Calu3 (cell line): ENCODE measurements around the gene GRK5. TPM values are rescaled to one million over a fixed set of nuclear protein-coding genes. Genes with fewer than 3 reads are reported as not detected.

Experiments used
- BruUV-seq: library from RNA; stranded (reverse); fragments of 400-500 nt; replicated peaks from 2 replicates; lab custom pipeline; 2021; lab: Mats Ljungman, UMichigan
- CTCF ChIA-PET: fragments of 300-600 bp; sonication (Branson Sonifier 250); formaldehyde crosslinking; loops from one replicate; lab custom pipeline; 2022; ENCODE audit warnings: antibody characterized with exemption; lab: Charles Lee
- DNase-seq: peaks from one replicate; pipeline ENCODE4 v3.0.0; 2022
- H3K27ac Mint-ChIP-seq: one replicate; pipeline ENCODE4 v1.8.0; 2022; ENCODE audit warnings: mixed read lengths; ENCODE audit not compliant: unreplicated experiment
- H3K27me3 Mint-ChIP-seq: one replicate; pipeline ENCODE4 v1.8.0; 2022; ENCODE audit warnings: mixed read lengths; ENCODE audit not compliant: unreplicated experiment
- H3K36me3 Mint-ChIP-seq: one replicate; pipeline ENCODE4 v1.8.0; 2022; ENCODE audit warnings: mild to moderate bottlenecking, moderate library complexity, mixed read lengths; ENCODE audit not compliant: insufficient read depth, unreplicated experiment
- H3K4me1 Mint-ChIP-seq: one replicate; pipeline ENCODE4 v1.8.0; 2022; ENCODE audit warnings: mild to moderate bottlenecking, low read depth, mixed read lengths; ENCODE audit not compliant: unreplicated experiment
- H3K4me3 Mint-ChIP-seq: one replicate; pipeline ENCODE4 v1.8.0; 2022; ENCODE audit warnings: mild to moderate bottlenecking, low read depth, moderate library complexity, mixed read lengths; ENCODE audit not compliant: unreplicated experiment
- H3K9me3 Mint-ChIP-seq: one replicate; pipeline ENCODE4 v1.8.0; 2022; ENCODE audit warnings: low read depth, mixed read lengths; ENCODE audit not compliant: unreplicated experiment
- CTCF ChIP-seq: fragments of 200-600 bp; IDR thresholded peaks from one replicate; pipeline ENCODE4 v1.8.0; 2022; ENCODE audit warnings: antibody characterized with exemption; ENCODE audit not compliant: unreplicated experiment
- intact Hi-C: fragments of 100-400 bp; cut with micrococcal nuclease; formaldehyde crosslinking; loops from one replicate; pipeline ENCODE4 v1.10.0; 2022; ENCODE audit not compliant: unreplicated experiment
- total RNA-seq: library from RNA; stranded (reverse); gene quantifications from 2 replicates; pipeline ENCODE4 v1.2.3, GENCODE V29; 2022

GRK5 gene
- total RNA-seq, 1 experiment from 2014 or later, result 4.4 TPM

GRCh38 chr10:119291223-119291900, 84.0 kb downstream of the GRK5 start:
- Mint-ChIP-seq H3K4me1 (no peaks in the 10 kb centered on the region), H3K4me3 (no peak overlapping the region), H3K36me3 (no peaks in the 10 kb centered on the region), H3K9me3 (no peaks in the 10 kb centered on the region), H3K27me3 (peaks cover 51% of the 10 kb centered on the region), H3K27ac (no peak overlapping the region)
- CTCF ChIA-PET, result interaction anchor here (0.7 kb wide), 1 partner anchor 49 kb away, joined by 3 read pairs; no protein-coding TSS in a partner anchor
- intact Hi-C loops, result no loop called here
- no peak for DNase-seq
- no TSS peak for BruUV-seq
- TF ChIP-seq CTCF, result no peak

GRCh38 chr10:119292968-119293760, 85.8 kb downstream of the GRK5 start:
- BruUV-seq, result no TSS peak
- Mint-ChIP-seq H3K4me1 (no peaks in the 10 kb centered on the region), H3K36me3 (no peaks in the 10 kb centered on the region), H3K27ac (no peak overlapping the region), H3K4me3 (no peak overlapping the region), H3K9me3 (no peaks in the 10 kb centered on the region), H3K27me3 (peaks cover 32% of the 10 kb centered on the region)
- CTCF ChIA-PET, result interaction anchor here (0.6 kb wide), 1 partner anchor 141 kb away, joined by 3 read pairs; no protein-coding TSS in a partner anchor
- intact Hi-C loops, result no loop called here
- TF ChIP-seq CTCF, result no peak
- no peak for DNase-seq

GRCh38 chr10:119296703-119297102, 89.3 kb downstream of the GRK5 start:
- no peak for DNase-seq
- Mint-ChIP-seq H3K9me3 (no peaks in the 10 kb centered on the region), H3K4me1 (no peaks in the 10 kb centered on the region), H3K27ac (no peak overlapping the region), H3K4me3 (no peak overlapping the region), H3K27me3 (peaks cover 11% of the 10 kb centered on the region), H3K36me3 (no peaks in the 10 kb centered on the region)
- no peak for TF ChIP-seq CTCF
- CTCF ChIA-PET, result no interaction called here
- intact Hi-C loops, result no loop called here
- no TSS peak for BruUV-seq

GRCh38 chr10:119297207-119297968, 90.0 kb downstream of the GRK5 start:
- Mint-ChIP-seq H3K4me1 (no peaks in the 10 kb centered on the region), H3K27ac (no peak overlapping the region), H3K9me3 (no peaks in the 10 kb centered on the region), H3K36me3 (no peaks in the 10 kb centered on the region), H3K4me3 (no peak overlapping the region), H3K27me3 (peaks cover 4% of the 10 kb centered on the region)
- TF ChIP-seq CTCF, result no peak
- no peak for DNase-seq
- CTCF ChIA-PET, result interaction anchor here (0.6 kb wide), 1 partner anchor 25 kb away, joined by 3 read pairs; no protein-coding TSS in a partner anchor
- intact Hi-C loops, result no loop called here
- BruUV-seq, result no TSS peak
